Loucy (cell line): ENCODE data around the gene HBB.

Experiments used
- CTCF ChIP-seq: fragments of 200-600 bp; sonication (generic); conservative IDR thresholded peaks from 2 replicates; pipeline ENCODE4 v1.5.1; 2014; ENCODE audit warnings: mild to moderate bottlenecking, antibody characterized with exemption, low read length
- EZH2phosphoT487 ChIP-seq: fragments of 200-600 bp; IDR thresholded peaks from 2 replicates; pipeline ENCODE4 v1.6.1; 2018; ENCODE audit warnings: antibody characterized with exemption, mild to moderate bottlenecking, moderate library complexity, borderline replicate concordance

GRCh38 chr11:5269715-5270147 lies 42.9 kb upstream of the HBB start, which contains the start of gene HBE1:
- TF ChIP-seq CTCF, result no peak
- no peak for TF ChIP-seq EZH2phosphoT487
